GM12801 (cell line): ENCODE measurements around the gene KCP.

Experiments used
- CTCF ChIP-seq: IDR thresholded peaks from one replicate; pipeline ENCODE4 v1.5.1; 2011; ENCODE audit warnings: control low read depth; ENCODE audit not compliant: insufficient read length; ENCODE audit errors: extremely low read depth

The KCP gene

GRCh38 chr7:128839751-128840177 lies 70.7 kb downstream of the KCP start:
- TF ChIP-seq CTCF, result no peak

- TF ChIP-seq CTCF, result no peak
These were observed 71.4 kb downstream of the KCP start for GRCh38 chr7:128838981-128839731.

GRCh38 chr7:128838109-128838779 lies 72.3 kb downstream of the KCP start:
- no peak for TF ChIP-seq CTCF

GRCh38 chr7:128837521-128837921 lies 73.0 kb downstream of the KCP start:
- TF ChIP-seq CTCF, result no peak

- no peak for TF ChIP-seq CTCF
These were observed 73.7 kb downstream of the KCP start for GRCh38 chr7:128836729-128837348.

GRCh38 chr7:128835790-128836641 lies 74.5 kb downstream of the KCP start:
- TF ChIP-seq CTCF, result no peak
